ENCODE measurements around the gene MAP2K1. TPM values are rescaled to one million over a fixed set of nuclear protein-coding genes. Genes with fewer than 3 reads are reported as not detected.

Gene MAP2K1
- total RNA-seq, 2 experiments from 2014 or later: 33.8 to 34.7 TPM

GRCh38 chr15:66430627-66431255, 44.0 kb downstream of the MAP2K1 start:
- H3K27ac Mint-ChIP-seq: peak overlapping the region; percentile 19
- no peaks in the 10 kb centered on the region for H3K27me3 ChIP-seq (ENCODE audit: control insufficient read depth in 1 of 2, insufficient read depth in 2 of 2, low read length in 2 of 2)
- no peak for TF ChIP-seq CTCF (IDR thresholded peaks at IDR 0.05)
- CTCF ChIA-PET: no interaction called here
- peaks cover 71% of the 10 kb centered on the region for H3K4me1 Mint-ChIP-seq (ENCODE audit: low read depth)
- POLR2A ChIA-PET: no interaction called here
- no peak overlapping the region for H3K4me3 Mint-ChIP-seq
- H3K36me3 Mint-ChIP-seq (ENCODE audit: low read depth): peaks cover 17% of the 10 kb centered on the region
- no peaks in the 10 kb centered on the region for H3K9me3 ChIP-seq (ENCODE audit: control insufficient read depth in 1 of 2, insufficient read depth in 1 of 2, low read length in 2 of 2)
- H3K4me3 ChIP-seq (ENCODE audit: low read length): no peak overlapping the region
- no peak for DNase-seq
- ATAC-seq (ENCODE audit: poor library complexity): no peak
- peaks cover 12% of the 10 kb centered on the region for H3K36me3 ChIP-seq (ENCODE audit: insufficient read depth, low read length)
- H3K4me1 ChIP-seq (ENCODE audit: insufficient read depth, low read length): peaks cover 16% of the 10 kb centered on the region
- no peak overlapping the region for H3K27ac ChIP-seq (ENCODE audit: low read depth in 1 of 2, low read length in 2 of 2)
- H3K9me3 Mint-ChIP-seq: no peaks in the 10 kb centered on the region
- no peaks in the 10 kb centered on the region for H3K27me3 Mint-ChIP-seq
- intact Hi-C loops (cut with DNase I, micrococcal nuclease): loop anchor here in 1 of 2 experiments (5.0 kb wide), 1 partner anchor 43 kb away; the partner anchor contains the start of gene MAP2K1

- no peak for ATAC-seq (ENCODE audit: poor library complexity)
- Mint-ChIP-seq H3K36me3 (ENCODE audit: low read depth) (peaks cover 40% of the 10 kb centered on the region), H3K4me3 (no peak overlapping the region)
Observed at GRCh38 chr15:66433726-66434125, 47.0 kb downstream of the MAP2K1 start.

GRCh38 chr15:66440501-66440900, 53.8 kb downstream of the MAP2K1 start:
- intact Hi-C loops (cut with DNase I, micrococcal nuclease): no loop called here
- ChIA-PET CTCF (interaction anchor here (1.0 to 1.2 kb wide), 2 partner anchors 38 to 58 kb away, joined by 3 read pairs; partner anchors contain the start of gene SNAPC5), POLR2A (interaction anchor here (1.1 kb wide), 1 partner anchor 54 kb away, joined by 3 read pairs; the partner anchor contains the start of gene MAP2K1)
- Mint-ChIP-seq H3K4me1 (ENCODE audit: low read depth) (peaks cover 6% of the 10 kb centered on the region), H3K27me3 (no peaks in the 10 kb centered on the region), H3K4me3 (no peak overlapping the region), H3K27ac (no peak overlapping the region), H3K9me3 (no peaks in the 10 kb centered on the region), H3K36me3 (ENCODE audit: low read depth) (peaks cover 92% of the 10 kb centered on the region)
- Histone ChIP-seq H3K36me3 (ENCODE audit: insufficient read depth, low read length) (peaks cover 90% of the 10 kb centered on the region), H3K9me3 (ENCODE audit: control insufficient read depth in 1 of 2, insufficient read depth in 1 of 2, low read length in 2 of 2) (no peaks in the 10 kb centered on the region), H3K27me3 (ENCODE audit: control insufficient read depth in 1 of 2, insufficient read depth in 2 of 2, low read length in 2 of 2) (no peaks in the 10 kb centered on the region), H3K27ac (ENCODE audit: low read depth in 1 of 2, low read length in 2 of 2) (no peak overlapping the region), H3K4me1 (ENCODE audit: insufficient read depth, low read length) (no peaks in the 10 kb centered on the region), H3K4me3 (ENCODE audit: low read length) (no peak overlapping the region)
- TF ChIP-seq CTCF (IDR thresholded peaks at IDR 0.05): no peak
- DNase-seq (no peak), ATAC-seq (ENCODE audit: poor library complexity) (no peak)

More at GRCh38 chr15:66433726-66434125, 47.0 kb downstream of the MAP2K1 start:
- H3K36me3 ChIP-seq (ENCODE audit: insufficient read depth, low read length): peaks cover 40% of the 10 kb centered on the region
- H3K27ac ChIP-seq (ENCODE audit: low read depth in 1 of 2, low read length in 2 of 2): no peak overlapping the region
- TF ChIP-seq CTCF (IDR thresholded peaks at IDR 0.05): no peak
- no peaks in the 10 kb centered on the region for H3K9me3 ChIP-seq (ENCODE audit: control insufficient read depth in 1 of 2, insufficient read depth in 1 of 2, low read length in 2 of 2)
- CTCF ChIA-PET: interaction anchor here (1.2 kb wide), 1 partner anchor 64 kb away, joined by 3 read pairs; the partner anchor contains the start of gene SNAPC5
- peak overlapping the region; percentile 29 for H3K27ac Mint-ChIP-seq
- no peak for DNase-seq
- H3K4me1 ChIP-seq (ENCODE audit: insufficient read depth, low read length): peaks cover 16% of the 10 kb centered on the region
- H3K27me3 ChIP-seq (ENCODE audit: control insufficient read depth in 1 of 2, insufficient read depth in 2 of 2, low read length in 2 of 2): no peaks in the 10 kb centered on the region
- H3K4me1 Mint-ChIP-seq (ENCODE audit: low read depth): peaks cover 52% of the 10 kb centered on the region
- H3K27me3 Mint-ChIP-seq: no peaks in the 10 kb centered on the region
- H3K4me3 ChIP-seq (ENCODE audit: low read length): no peak overlapping the region
- no peaks in the 10 kb centered on the region for H3K9me3 Mint-ChIP-seq
- POLR2A ChIA-PET: no interaction called here
- intact Hi-C loops (cut with DNase I, micrococcal nuclease): loop anchor here in 1 of 2 experiments (5.0 kb wide), 1 partner anchor 46 kb away; the partner anchor contains the start of gene MAP2K1

Measured in CD4-positive, alpha-beta T cell (primary cell).